NCI-H69 (cell line): ENCODE results near the gene NOTCH2.
A peak's percentile ranks its signal among the peaks of the same experiment; 100 is the strongest.

ENCODE experiments used
- DNase-seq: peaks from one replicate; lab custom pipeline; 2025; lab: John Stamatoyannopoulos, UW

Gene NOTCH2

DNA sequence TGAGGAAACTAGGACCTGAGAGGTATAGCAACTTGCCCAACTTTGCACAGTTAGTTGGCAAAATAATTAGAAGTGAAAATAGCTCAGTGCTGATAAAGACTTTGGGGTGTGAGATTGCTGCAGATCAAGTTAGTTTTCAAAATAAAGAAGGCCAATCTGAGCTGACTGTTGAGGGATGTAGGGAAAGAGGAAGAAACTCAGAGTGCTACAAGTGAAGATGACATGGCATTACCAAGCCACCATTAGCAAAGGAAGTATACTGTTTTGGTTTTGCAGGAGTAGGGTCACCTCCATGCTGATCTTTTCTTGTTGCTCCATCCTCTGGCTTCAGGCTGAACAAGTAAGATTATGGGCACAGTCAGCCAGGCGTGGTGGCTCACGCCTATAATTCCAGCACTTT lies 94.5 kb downstream of the NOTCH2 start:
- no peak for DNase-seq

DNA sequence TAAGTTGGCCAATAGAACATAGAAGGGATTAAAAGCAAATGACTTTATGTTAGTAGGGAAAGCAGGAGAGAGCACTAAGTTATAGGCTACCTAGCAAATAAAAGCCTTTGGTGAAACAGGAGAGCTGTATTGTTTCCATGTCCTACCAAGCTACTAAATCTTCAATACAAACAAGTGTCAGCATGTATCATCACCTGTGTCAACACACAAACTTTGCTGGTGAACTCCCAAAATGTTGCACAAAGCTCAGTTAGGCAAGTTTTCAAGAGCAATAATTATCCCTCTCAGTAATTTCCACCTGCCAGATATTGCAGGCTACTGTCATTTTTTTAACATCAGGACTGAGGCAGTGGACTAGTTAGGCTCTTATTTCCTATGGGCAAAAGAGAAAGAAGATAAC lies 95.4 kb downstream of the NOTCH2 start:
- peak; percentile 73 for DNase-seq

- peak; percentile 0 for DNase-seq
Measured at GRCh38 chr1:119971710-119972570, 97.5 kb downstream of the NOTCH2 start.

DNA sequence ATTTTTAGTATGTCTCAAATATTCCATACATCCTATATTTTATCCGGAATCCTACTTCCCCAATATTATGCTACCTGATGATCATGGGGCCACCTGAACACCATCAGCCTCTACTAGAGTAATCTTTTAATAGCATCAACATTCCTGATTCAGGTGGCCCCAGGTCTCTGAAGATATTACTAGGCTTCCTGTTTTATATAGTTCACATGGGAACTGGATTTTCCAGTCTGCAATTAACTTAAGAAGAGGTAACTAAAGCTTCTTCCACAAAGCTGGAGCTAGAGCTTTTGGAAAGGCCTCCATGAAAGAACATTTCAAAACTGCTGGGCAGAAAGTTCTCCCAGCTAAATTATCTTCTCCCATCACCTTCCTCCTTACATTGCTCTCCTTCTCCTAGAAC lies 100.9 kb downstream of the NOTCH2 start:
- no peak for DNase-seq

- peak; percentile 56 for DNase-seq
Measured at GRCh38 chr1:119968068-119968492, 101.4 kb downstream of the NOTCH2 start.

DNA sequence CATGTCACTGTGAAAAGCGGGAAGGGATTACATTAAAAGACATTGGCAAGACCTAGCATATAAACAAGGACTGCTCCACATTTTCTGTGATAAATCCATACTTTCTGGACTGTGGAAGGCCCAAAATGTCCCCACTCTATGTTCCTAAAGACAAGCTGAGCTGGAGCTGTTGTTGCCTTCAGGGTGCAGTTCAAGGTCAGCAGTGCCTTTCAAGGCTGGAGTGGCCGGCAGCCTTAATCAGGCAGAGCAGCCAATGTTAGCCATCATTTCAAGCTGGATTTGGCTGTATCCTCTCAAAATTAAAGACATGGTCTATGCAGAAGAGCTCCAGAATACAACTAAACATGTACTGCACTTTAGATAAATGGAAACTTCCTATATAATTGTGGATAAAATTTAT lies 102.8 kb downstream of the NOTCH2 start:
- no peak for DNase-seq

GRCh38 chr1:119966020-119966419 lies 103.4 kb downstream of the NOTCH2 start:
- no peak for DNase-seq

DNA sequence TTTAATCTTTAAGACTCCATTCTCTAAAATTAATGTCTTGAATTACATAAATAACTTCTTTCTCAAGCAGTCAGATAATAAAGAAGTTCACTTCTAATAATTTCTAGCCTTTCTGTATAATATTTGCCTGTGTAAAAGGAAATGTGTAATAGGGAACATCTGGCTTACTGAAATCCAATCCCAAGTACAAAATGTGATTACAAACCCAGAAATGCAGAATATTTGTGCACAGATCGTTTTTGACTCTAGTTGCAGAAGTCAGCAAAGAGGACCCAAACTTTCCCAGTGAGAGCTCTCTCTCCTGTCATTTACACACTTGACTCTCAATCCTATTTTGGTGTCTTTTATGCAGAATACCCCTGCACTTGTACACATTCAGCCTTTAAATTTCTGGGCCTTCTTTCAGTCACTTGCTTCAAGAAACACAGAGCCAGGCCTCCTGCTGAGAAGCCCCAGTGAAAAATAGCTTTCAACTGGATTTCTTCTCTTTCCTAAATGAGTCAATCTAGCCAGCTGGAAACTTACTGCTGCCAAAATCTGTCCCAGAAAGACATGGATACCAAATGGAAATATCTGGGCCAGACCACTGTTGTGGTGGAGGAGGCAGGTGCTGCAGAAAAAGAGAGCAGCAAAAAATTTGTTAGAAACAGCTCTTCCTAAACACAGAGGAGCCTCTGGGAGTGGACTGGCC lies 104.6 kb downstream of the NOTCH2 start:
- DNase-seq, result no peak

DNA sequence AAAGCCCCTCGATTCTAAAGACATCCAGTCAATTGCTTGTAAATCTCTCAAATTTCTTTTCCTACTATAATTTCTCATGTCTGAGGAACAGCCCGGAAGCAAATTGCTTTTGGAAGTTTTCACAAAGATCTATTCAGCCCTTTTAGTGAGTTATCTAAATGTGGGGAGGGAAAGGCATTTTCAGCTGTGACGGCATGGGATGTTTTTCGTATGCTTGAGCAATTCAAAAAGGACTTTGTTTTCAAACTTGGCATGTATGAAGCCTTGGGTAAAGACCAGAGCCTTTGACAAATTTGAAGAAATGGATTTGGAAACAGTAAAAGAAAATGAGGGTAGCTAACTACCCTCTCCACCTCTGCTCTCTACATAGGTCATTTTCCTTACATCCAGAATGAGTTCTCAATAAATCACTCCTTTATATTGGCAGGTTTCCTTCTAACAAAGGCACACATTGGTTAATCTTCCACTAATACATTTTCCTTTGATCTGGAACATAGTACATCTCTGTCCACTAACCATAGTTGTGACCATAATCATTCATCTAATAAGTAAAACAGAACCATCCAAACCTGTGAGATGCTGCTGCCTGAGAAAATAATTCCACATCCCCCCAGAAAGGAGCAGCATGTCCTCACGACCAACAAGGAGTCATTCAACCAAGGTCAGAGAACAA lies 107.0 kb downstream of the NOTCH2 start:
- DNase-seq, result no peak

- no peak for DNase-seq
Measured at GRCh38 chr1:119960501-119960900, 109.0 kb downstream of the NOTCH2 start.

- no peak for DNase-seq
Measured at GRCh38 chr1:119959268-119960220, 109.9 kb downstream of the NOTCH2 start.

- no peak for DNase-seq
Measured at GRCh38 chr1:119958223-119958622, 111.2 kb downstream of the NOTCH2 start.

DNA sequence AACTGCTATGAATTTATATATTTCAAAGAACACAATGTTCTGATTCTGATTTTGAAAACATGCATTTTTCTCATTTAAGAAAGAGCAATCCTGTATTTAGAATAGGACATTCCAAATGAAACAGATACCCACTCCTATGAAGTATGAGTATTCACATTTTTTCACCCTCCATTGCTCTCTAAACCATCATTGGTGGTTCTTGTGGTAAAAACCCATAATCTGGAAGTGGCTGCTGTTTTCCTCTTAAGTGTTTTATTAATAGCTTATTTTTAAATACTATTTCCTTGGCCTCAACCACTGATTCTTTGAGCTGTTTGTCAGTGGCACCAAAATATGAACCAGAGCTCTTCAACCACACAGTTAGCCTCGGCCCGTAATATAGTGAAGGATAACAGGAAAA lies 113.2 kb downstream of the NOTCH2 start:
- DNase-seq, result no peak

DNA sequence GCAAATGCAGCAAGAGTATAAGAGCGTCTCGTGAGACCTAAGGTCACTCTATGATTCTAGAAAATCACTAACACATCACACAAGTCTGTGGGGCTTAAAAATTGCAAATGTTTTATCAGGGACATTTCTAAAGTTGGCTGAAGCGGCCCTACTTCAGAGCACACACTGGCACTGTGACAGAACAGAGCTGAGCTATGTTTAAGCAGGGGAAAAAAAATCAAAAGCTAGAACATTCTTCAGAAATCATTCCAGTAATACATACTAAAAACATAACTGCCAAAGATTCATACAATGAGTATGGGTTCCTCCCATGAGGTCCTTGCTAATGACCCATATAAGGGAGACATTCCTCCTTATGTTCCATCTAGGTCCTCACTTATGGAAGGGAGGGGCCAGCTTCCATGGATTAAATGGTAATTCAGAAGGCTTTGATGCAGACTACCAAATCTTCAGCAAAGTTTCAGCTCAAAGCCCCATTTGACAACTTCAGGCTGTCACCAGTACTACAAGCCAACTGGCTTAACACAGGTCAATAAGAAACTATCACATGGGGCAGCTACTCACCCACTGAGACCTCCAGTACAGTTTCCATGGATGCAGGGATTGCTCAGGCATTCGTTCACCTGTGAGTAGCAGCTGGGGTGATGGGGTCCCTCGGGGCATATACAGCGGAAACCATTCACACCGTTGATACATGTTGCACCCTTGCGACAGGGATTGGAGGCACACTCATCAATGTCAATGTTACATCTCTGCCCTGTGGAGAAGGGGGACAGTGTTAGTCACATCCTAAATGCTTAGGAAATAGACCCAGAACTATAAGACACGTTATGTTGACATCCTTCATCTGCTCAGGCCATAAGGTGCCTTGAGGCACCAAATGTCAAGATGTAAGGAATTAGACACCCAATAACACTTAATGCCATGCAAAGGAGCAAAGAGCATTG lies 114.7 kb downstream of the NOTCH2 start:
- DNase-seq, result peak; percentile 1

DNA sequence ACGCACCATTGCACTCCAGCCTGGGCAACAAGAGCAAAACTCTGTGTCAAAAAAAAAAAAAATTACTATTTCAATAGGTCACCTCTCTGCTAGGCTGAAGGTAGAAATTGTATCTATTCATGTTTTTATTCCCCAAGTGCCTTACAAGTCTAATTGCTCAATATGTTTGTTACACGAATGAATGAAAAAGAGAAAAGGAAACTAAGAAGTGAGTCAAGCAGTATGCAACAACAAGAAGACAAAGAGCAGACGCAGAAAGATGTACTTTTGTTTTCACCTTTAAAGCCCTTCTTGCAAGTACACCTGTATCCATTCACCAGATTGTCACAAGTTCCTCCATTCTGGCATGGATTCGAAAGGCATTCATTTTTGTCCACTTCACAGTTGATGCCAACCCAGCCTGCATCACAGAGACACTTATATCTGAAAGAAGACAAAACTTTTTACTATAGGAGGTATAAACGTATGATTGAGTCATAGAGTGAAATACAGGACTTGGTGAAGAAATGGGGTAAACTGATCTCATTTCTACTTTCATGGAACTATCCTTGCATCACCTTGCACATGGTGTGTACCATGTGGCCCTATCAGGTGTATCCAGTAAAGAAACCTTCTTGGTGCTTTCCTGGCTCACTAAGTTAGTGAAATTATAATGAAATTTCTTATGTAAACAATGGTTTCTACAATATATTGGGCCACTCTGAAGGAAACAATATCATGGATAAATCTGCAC lies 116.0 kb downstream of the NOTCH2 start:
- no peak for DNase-seq

GRCh38 chr1:119952496-119952895 lies 117.0 kb downstream of the NOTCH2 start:
- no peak for DNase-seq

DNA sequence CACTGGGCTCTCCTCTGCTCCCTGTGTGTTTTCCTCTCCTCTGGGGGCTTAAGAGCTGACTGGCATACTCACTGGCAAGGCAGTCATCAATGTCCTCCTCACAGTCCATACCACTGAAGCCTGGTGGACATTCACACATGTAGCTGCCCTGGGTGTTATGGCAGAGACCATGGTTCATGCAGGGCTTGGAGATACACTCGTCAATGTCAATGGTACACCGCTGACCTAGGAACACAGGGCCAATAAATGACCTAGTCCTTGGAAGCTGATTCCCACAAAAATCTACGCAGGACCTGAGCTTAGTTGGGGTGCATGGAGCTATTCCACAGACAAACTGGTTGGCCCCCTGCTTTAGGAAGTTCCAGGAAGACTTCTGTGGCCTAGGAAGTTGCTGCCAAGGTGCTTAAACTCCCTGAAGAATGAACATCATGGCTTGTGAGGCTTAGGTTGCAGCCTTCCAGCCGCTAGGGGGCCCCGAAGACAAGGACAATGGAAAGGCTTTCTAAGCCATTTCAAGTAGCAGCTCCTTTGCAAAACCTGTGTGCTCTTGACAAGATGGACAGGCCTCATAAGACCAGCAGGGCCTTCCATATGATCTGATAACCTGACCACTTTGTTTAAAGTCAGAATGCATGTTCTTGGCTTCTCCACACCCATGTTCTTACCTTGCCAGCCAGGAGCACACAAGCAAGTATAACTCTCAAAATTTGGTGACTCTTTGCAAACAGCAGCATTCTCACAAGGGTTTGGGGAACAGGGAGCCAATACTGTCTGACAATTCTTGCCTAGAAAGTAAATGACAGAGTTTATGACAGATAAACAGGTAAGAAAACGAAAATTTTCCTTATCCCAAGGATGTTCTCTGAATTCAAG lies 120.9 kb downstream of the NOTCH2 start:
- peak; percentile 74 for DNase-seq

- no peak for DNase-seq
Measured at GRCh38 chr1:119947468-119947867, 122.0 kb downstream of the NOTCH2 start.

- no peak for DNase-seq
Measured at GRCh38 chr1:119946724-119947123, 122.7 kb downstream of the NOTCH2 start.
